GM23248 (cell line): Measurements from ENCODE around the gene GP9. TPM values are rescaled to one million over a fixed set of nuclear protein-coding genes. Genes with fewer than 3 reads are reported as not detected.
A peak's percentile ranks its signal among the peaks of the same experiment; 100 is the strongest.
"Not testable (repeated sequence)": the region's sequence is repeated elsewhere in the genome, so short reads cannot be mapped to it uniquely, and the experiment has no call there.

Experiments used
- DNase-seq: peaks from one replicate; pipeline ENCODE4 v3.0.0-alpha.2; 2015
- H2AFZ ChIP-seq: fragments of 200-600 bp; sonication (generic); 2 replicates; pipeline ENCODE4 v1.6.1; 2016; ENCODE audit warnings: antibody characterized with exemption
- H3F3A ChIP-seq: fragments of 200-600 bp; sonication (generic); 2 replicates; pipeline ENCODE4 v1.6.1; 2016; ENCODE audit warnings: mild to moderate bottlenecking, antibody characterized with exemption, mixed run types; ENCODE audit not compliant: insufficient read depth
- H3K27ac ChIP-seq: fragments of 200-600 bp; sonication (generic); 2 replicates; pipeline ENCODE4 v1.5.1; 2016; ENCODE audit warnings: mild to moderate bottlenecking
- H3K27me3 ChIP-seq: fragments of 200-600 bp; sonication (generic); replicated peaks from 2 replicates; pipeline ENCODE4 v1.6.1; 2016; ENCODE audit warnings: mild to moderate bottlenecking; ENCODE audit not compliant: insufficient read depth
- H3K36me3 ChIP-seq: fragments of 200-600 bp; sonication (generic); 2 replicates; pipeline ENCODE4 v1.6.1; 2016; ENCODE audit warnings: low read depth, mild to moderate bottlenecking
- H3K4me1 ChIP-seq: fragments of 200-600 bp; sonication (generic); 2 replicates; pipeline ENCODE4 v1.6.1; 2016; ENCODE audit warnings: mild to moderate bottlenecking; ENCODE audit not compliant: insufficient read depth
- H3K4me2 ChIP-seq: fragments of 200-600 bp; sonication (generic); one replicate; pipeline ENCODE4 v1.6.1; 2016; ENCODE audit warnings: mild to moderate bottlenecking; ENCODE audit not compliant: unreplicated experiment
- H3K4me3 ChIP-seq: fragments of 200-600 bp; sonication (generic); 2 replicates; pipeline ENCODE4 v1.5.1; 2016; ENCODE audit warnings: mild to moderate bottlenecking
- H3K79me2 ChIP-seq: fragments of 200-600 bp; sonication (generic); 2 replicates; pipeline ENCODE4 v1.6.1; 2016; ENCODE audit warnings: mild to moderate bottlenecking; ENCODE audit not compliant: insufficient read depth
- H3K9ac ChIP-seq: fragments of 200-600 bp; sonication (generic); 2 replicates; pipeline ENCODE4 v1.6.1; 2016; ENCODE audit warnings: mild to moderate bottlenecking
- H3K9me2 ChIP-seq: fragments of 200-600 bp; sonication (generic); 2 replicates; pipeline ENCODE4 v1.6.1; 2016; ENCODE audit warnings: mixed run types, mild to moderate bottlenecking, moderate library complexity; ENCODE audit not compliant: insufficient read depth
- H3K9me3 ChIP-seq: fragments of 200-600 bp; sonication (generic); one replicate; pipeline ENCODE4 v1.6.1; 2017; ENCODE audit warnings: low read depth
- H4K20me1 ChIP-seq: fragments of 200-600 bp; sonication (generic); 2 replicates; pipeline ENCODE4 v1.6.0; 2016; ENCODE audit not compliant: insufficient read depth
- EZH2 ChIP-seq: fragments of 200-600 bp; sonication (generic); IDR thresholded peaks from 2 replicates; pipeline ENCODE4 v1.6.1; 2018; ENCODE audit warnings: antibody characterized with exemption, mild to moderate bottlenecking; ENCODE audit not compliant: insufficient read depth, poor library complexity, severe bottlenecking
- EZH2phosphoT487 ChIP-seq: fragments of 200-600 bp; sonication (generic); IDR thresholded peaks from 2 replicates; pipeline ENCODE4 v1.6.1; 2018; ENCODE audit warnings: antibody characterized with exemption, moderate library complexity, mild to moderate bottlenecking, low read depth; ENCODE audit not compliant: insufficient read depth
- WGBS, 2 experiments: methylation state at CpG; one replicate each; pipeline ENCODE4 v1.1.6; 2015 to 2017; ENCODE audit warnings: low lambda C conversion rate in 2 of 2, low coverage in 1 of 2; ENCODE audit errors: missing lambda C conversion rate in 2 of 2; 5-methylcytosine and 5-hydroxymethylcytosine counted together
- in situ Hi-C: fragments of 300-500 bp; cut with MboI; formaldehyde crosslinking; loops from 2 replicates; pipeline ENCODE4 v1.15.0; 2020
- polyA plus RNA-seq: library from polyadenylated mRNA; unstranded; fragments of >200 nt; fragmentation: Nextera tagmentation; extraction: Ambion mirVana; gene quantifications from 2 replicates; pipeline ENCODE4 v1.2.1, GENCODE V29; 2016
- total RNA-seq: library from RNA; depleted of rRNA; stranded (reverse); fragments of >200 nt; shearing (Covaris generic); gene quantifications from 2 replicates; pipeline ENCODE4 v1.2.3, GENCODE V29; 2014

GP9 gene
- total and polyA plus RNA-seq, 2 experiments from 2014 or later, result not detected

DNA sequence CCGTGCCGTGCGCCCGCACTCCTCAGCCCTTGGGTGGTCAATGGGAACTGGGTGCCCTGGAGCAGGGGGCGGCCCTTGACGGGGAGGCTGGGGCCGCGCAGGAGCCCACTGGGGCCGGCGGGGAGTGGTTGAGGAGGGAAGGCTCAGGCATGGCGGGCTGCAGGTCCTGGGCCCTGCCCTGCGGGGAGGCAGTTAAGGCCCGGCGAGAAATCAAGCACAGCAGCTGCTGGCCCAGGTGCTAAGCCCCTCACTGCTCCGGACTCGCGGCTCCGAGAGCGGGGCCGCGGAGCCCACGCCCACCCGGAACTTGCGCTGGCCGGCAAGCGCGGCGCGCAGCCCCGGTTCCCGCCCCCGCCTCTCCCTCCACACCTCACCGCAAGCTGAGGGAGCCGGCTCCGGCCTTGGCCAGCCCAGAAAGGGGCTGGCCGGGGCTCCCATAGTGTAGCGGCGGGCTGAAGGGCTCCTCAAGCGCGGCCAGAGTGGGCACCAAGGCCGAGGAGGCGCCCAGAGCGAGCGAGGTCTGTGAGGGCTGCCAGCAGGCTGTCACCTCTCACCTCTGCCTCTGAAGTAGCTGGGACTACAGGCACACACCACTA, 7.8 kb downstream of the GP9 start:
- H3F3A ChIP-seq, result no peaks in the 10 kb centered on the region
- H3K9ac ChIP-seq, result peak overlapping the region; percentile 27; the same call in 1 of the 2 replicates
- H3K4me3 ChIP-seq, result peak overlapping the region; percentile 55
- TF ChIP-seq EZH2 (no peak), EZH2phosphoT487 (no peak)
- in situ Hi-C loops, result no loop called here
- H3K27ac ChIP-seq, result no peak overlapping the region
- no peaks in the 10 kb centered on the region for H3K27me3 ChIP-seq
- no peaks in the 10 kb centered on the region for H3K9me2 ChIP-seq
- WGBS, 2 experiments, result 24% methylated on average over 21 to 27 of the region's 44 CpGs
- no peaks in the 10 kb centered on the region for H3K36me3 ChIP-seq
- no peaks in the 10 kb centered on the region for H3K4me1 ChIP-seq
- no peaks in the 10 kb centered on the region for H3K79me2 ChIP-seq
- H2AFZ ChIP-seq, result peak overlapping the region; percentile 75
- H3K9me3 ChIP-seq, result no peaks in the 10 kb centered on the region
- H3K4me2 ChIP-seq, result peak overlapping the region; percentile 57
- H4K20me1 ChIP-seq, result no peaks in the 10 kb centered on the region
- peak; percentile 29 for DNase-seq

DNA sequence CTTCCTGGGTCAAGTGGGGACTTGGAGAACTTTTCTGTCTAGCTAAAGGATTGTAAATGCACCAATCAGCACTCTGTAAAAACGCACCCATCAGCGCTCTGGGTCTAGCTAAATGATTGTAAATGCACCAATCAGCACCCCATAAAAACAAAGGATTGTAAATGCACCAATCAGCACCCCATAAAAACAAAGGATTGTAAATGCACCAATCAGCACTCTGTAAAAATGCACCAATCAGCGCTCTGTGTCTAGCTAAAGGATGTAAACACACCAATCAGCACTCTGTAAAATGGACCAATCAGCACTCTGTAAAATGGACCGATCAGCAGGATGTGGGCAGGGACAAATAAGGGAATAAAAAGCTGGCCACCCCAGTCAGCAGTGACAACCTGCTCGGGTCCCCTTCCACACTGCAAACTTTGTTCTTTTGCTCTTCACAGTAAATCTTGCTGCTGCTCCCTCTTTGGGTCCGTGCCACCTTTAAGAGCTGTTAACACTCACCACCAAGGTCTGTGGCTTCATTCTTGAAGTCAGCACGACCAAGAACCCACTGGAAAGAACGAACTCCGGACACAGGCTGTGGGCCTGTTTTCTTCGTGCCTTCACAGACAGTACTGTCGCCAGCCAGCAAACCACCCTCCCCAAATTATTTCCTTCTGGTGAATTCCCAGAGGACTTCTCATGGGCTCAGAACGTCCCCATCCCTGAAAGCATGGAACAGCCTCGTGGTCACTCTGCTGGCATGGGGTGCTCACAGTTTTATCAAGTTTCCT, 8.9 kb downstream of the GP9 start:
- H3K27me3 ChIP-seq, H3K4me3 ChIP-seq, H4K20me1 ChIP-seq, DNase-seq, H2AFZ ChIP-seq, H3K4me1 ChIP-seq, H3K9ac ChIP-seq, H3K9me2 ChIP-seq, in situ Hi-C loops, H3K9me3 ChIP-seq, H3K4me2 ChIP-seq, H3F3A ChIP-seq, H3K36me3 ChIP-seq, H3K27ac ChIP-seq, H3K79me2 ChIP-seq: not testable (repeated sequence)
- 79 to 80% methylated on average over 13 of the region's 13 CpGs for WGBS, 2 experiments

DNA sequence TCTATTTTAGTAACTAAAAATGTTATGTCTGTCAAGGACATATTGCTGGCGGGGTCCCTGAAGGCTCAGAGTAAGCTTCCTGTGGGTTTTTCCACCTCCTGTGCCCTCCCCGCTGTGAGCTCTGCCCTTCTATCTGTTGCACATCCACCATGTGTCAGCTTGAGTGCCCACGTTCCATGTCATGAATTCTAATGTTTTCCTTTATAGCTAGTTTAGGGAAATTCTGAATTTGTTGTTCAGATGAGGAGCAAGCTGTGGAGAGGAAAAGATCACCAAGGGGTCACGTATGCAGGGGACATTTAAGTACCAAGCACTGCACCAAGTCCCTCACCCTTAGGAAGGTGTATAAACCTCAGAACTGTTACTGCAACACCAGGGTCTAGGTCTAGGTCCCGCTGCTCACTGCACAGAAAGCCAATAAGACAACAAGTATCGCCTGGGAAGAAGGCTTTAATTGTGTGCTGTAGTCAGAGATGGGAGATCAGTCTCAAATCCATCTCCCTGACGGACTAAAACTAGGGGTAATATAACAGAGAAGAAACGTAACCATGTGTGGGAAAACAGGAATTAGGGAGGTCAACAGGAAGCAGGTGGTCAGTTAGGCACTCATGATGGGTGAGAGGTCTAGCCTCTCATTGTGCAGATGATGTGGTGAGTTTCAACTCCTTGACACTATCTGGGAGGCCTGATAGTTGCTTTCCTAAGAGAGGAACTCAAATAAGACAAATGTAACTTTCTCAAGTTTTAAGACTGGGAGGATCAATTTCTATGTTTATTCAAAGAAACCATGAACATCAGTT, 9.7 kb downstream of the GP9 start:
- H3K27ac ChIP-seq, result no peak overlapping the region
- no peaks in the 10 kb centered on the region for H3K4me1 ChIP-seq
- no peaks in the 10 kb centered on the region for H3K27me3 ChIP-seq
- H3F3A ChIP-seq, result no peaks in the 10 kb centered on the region
- no peak overlapping the region for H3K9ac ChIP-seq
- H3K4me3 ChIP-seq, result no peak overlapping the region
- in situ Hi-C loops, result no loop called here
- no peak for DNase-seq
- TF ChIP-seq EZH2phosphoT487 (no peak), EZH2 (no peak)
- H2AFZ ChIP-seq, result no peak overlapping the region
- H4K20me1 ChIP-seq, result no peaks in the 10 kb centered on the region
- no peaks in the 10 kb centered on the region for H3K9me2 ChIP-seq
- H3K79me2 ChIP-seq, result no peaks in the 10 kb centered on the region
- WGBS, 2 experiments, result 73 to 74% methylated on average over 8 of the region's 8 CpGs
- no peak overlapping the region for H3K4me2 ChIP-seq
- no peaks in the 10 kb centered on the region for H3K9me3 ChIP-seq
- H3K36me3 ChIP-seq, result no peaks in the 10 kb centered on the region

DNA sequence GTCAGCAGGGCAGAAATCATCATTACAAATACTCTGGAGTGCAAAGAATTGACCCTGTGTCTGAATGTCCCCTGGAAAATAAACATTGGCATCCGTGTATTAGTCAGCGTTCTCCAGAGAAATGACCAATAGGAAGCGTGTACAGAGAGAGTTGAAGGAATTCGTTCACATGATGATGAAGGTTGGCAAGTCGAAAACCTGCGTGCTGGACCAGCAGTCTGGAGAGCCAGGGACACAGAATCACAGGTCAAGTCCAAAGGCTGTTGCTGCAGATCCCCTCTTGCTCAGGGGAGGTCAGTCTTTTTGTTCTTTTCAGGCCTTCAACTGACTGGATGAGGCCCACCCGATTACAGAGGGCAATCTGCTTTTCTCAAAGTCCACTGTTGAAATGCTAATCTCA, 16.6 kb downstream of the GP9 start:
- H4K20me1 ChIP-seq, result no peaks in the 10 kb centered on the region
- WGBS, 2 experiments, result 83 to 90% methylated on average over 7 of the region's 7 CpGs
- in situ Hi-C loops, result no loop called here
- no peaks in the 10 kb centered on the region for H3K9me2 ChIP-seq
- no peaks in the 10 kb centered on the region for H3K4me1 ChIP-seq
- H3K27ac ChIP-seq, result no peak overlapping the region
- H3K4me2 ChIP-seq, result no peak overlapping the region
- no peak overlapping the region for H2AFZ ChIP-seq
- no peaks in the 10 kb centered on the region for H3K9me3 ChIP-seq
- no peaks in the 10 kb centered on the region for H3K79me2 ChIP-seq
- H3K36me3 ChIP-seq, result no peaks in the 10 kb centered on the region
- H3K9ac ChIP-seq, result no peak overlapping the region
- DNase-seq, result no peak
- TF ChIP-seq EZH2 (no peak), EZH2phosphoT487 (no peak)
- H3K27me3 ChIP-seq, result no peaks in the 10 kb centered on the region
- H3K4me3 ChIP-seq, result no peak overlapping the region
- H3F3A ChIP-seq, result no peaks in the 10 kb centered on the region
